B cell (primary cell): Measurements from ENCODE around the gene SPDYC. TPM values are rescaled to one million over a fixed set of nuclear protein-coding genes. Genes with fewer than 3 reads are reported as not detected.

Experiments
- ATAC-seq: fragments of 200-7000 bp; cut with Tn5 transposase; one replicate; pipeline ENCODE4 v1.10.0; 2021; ENCODE audit warnings: low read depth, mild to moderate bottlenecking, moderate number of reproducible peaks, moderate library complexity
- CTCF ChIA-PET: fragments of 350-600 bp; sonication (Branson Sonifier 250); formaldehyde crosslinking; loops from one replicate; lab custom pipeline; 2021; ENCODE audit warnings: antibody characterized with exemption, inconsistent platforms; lab: Charles Lee
- POLR2A ChIA-PET: fragments of 350-600 bp; sonication (Branson Sonifier 250); formaldehyde crosslinking; loops from one replicate; lab custom pipeline; 2021; ENCODE audit warnings: antibody characterized with exemption; lab: Charles Lee
- DNase-seq: peaks from one replicate; pipeline ENCODE4 v3.0.0; 2013
- H2AFZ ChIP-seq: 2 replicates; pipeline ENCODE4 v1.6.1; 2012; ENCODE audit warnings: mild to moderate bottlenecking, low read depth, low read length; ENCODE audit not compliant: insufficient read depth, poor library complexity, severe bottlenecking
- H3K27ac ChIP-seq, 2 donors: 1 replicate in 1 of 2; 2 replicates in 1 of 2; pipeline ENCODE4 v1.5.1; 2012 to 2013; ENCODE audit warnings: low read length in 2 of 2, mild to moderate bottlenecking in 2 of 2, moderate library complexity in 1 of 2
- H3K27me3 ChIP-seq, 4 experiments: fragments of 200-600 bp in 1 of 4; sonication (generic) in 1 of 4; replicated peaks in 1 of 4; 1 replicate in 2 of 4; 2 replicates in 2 of 4; pipeline versions ENCODE4 v1.6.1 to v1.7.0; 2013 to 2016; ENCODE audit warnings: low read length in 3 of 4, mild to moderate bottlenecking in 2 of 4, mixed read lengths in 1 of 4, moderate library complexity in 1 of 4; ENCODE audit not compliant: insufficient read depth in 4 of 4, control insufficient read depth in 3 of 4; ENCODE audit errors: control extremely low read depth in 1 of 4
- H3K36me3 ChIP-seq, 2 experiments: replicated peaks in 1 of 2; 1 replicate in 1 of 2; 2 replicates in 1 of 2; pipeline versions ENCODE4 v1.6.1 to v1.7.1; 2013; ENCODE audit warnings: low read length in 1 of 2; ENCODE audit not compliant: insufficient read depth in 2 of 2, control insufficient read depth in 1 of 2; ENCODE audit errors: control extremely low read depth in 1 of 2, extremely low read depth in 1 of 2
- H3K4me1 ChIP-seq, 2 donors: fragments of 200-600 bp in 1 of 2; sonication (generic) in 1 of 2; 1 replicate in 1 of 2; 2 replicates in 1 of 2; pipeline versions ENCODE4 v1.5.1 to v1.6.1; 2013 to 2017; ENCODE audit warnings: low read length in 2 of 2; ENCODE audit not compliant: control insufficient read depth in 2 of 2, insufficient read depth in 2 of 2
- H3K4me2 ChIP-seq: replicated peaks from 2 replicates; pipeline ENCODE3; 2012; ENCODE audit warnings: mild to moderate bottlenecking, low read depth, low read length; ENCODE audit not compliant: poor library complexity, severe bottlenecking
- H3K4me3 ChIP-seq, 5 experiments: fragments of 200-600 bp in 1 of 5; sonication (generic) in 1 of 5; 1 replicate in 3 of 5; 2 replicates in 2 of 5; pipeline versions ENCODE4 v1.5.1 to v1.7.0; 2011 to 2016; ENCODE audit warnings: low read length in 4 of 5, mild to moderate bottlenecking in 4 of 5, low read depth in 2 of 5, control low read depth in 1 of 5, moderate library complexity in 1 of 5; ENCODE audit not compliant: insufficient read depth in 1 of 5; ENCODE audit errors: control extremely low read depth in 1 of 5, extremely low read depth in 1 of 5
- H3K79me2 ChIP-seq: fragments of 200-600 bp; sonication (generic); one replicate; pipeline ENCODE4 v1.6.0; 2016; ENCODE audit warnings: low read length; ENCODE audit not compliant: control insufficient read depth, insufficient read depth
- H3K9ac ChIP-seq: fragments of 200-600 bp; sonication (generic); 2 replicates; pipeline ENCODE4 v1.6.1; 2017; ENCODE audit warnings: mild to moderate bottlenecking, low read length, moderate library complexity
- H3K9me3 ChIP-seq, 3 donors: one replicate each; pipeline versions ENCODE4 v1.6.1 to v1.7.1; 2013; ENCODE audit warnings: low read length in 2 of 3; ENCODE audit not compliant: control insufficient read depth in 2 of 3, insufficient read depth in 1 of 3; ENCODE audit errors: control extremely low read depth in 1 of 3
- H4K20me1 ChIP-seq: 2 replicates; pipeline ENCODE4 v1.6.0; 2012; ENCODE audit warnings: mild to moderate bottlenecking, low read length; ENCODE audit not compliant: insufficient read depth, control insufficient read depth, poor library complexity, severe bottlenecking
- H3K27ac Mint-ChIP-seq: one replicate; pipeline ENCODE4 v1.8.0; 2021; ENCODE audit warnings: mixed read lengths
- H3K27me3 Mint-ChIP-seq: one replicate; pipeline ENCODE4 v1.8.0; 2021; ENCODE audit warnings: mixed read lengths
- H3K4me1 Mint-ChIP-seq: one replicate; pipeline ENCODE4 v1.8.0; 2021; ENCODE audit warnings: mixed read lengths
- H3K4me3 Mint-ChIP-seq: one replicate; pipeline ENCODE4 v1.8.0; 2021; ENCODE audit warnings: mixed read lengths
- H3K9me3 Mint-ChIP-seq: one replicate; pipeline ENCODE4 v1.8.0; 2022; ENCODE audit warnings: mixed read lengths; ENCODE audit not compliant: insufficient read depth
- CTCF ChIP-seq: fragments of 200-600 bp; IDR thresholded peaks from one replicate; pipeline ENCODE4 v1.8.0; 2022; ENCODE audit warnings: antibody characterized with exemption, mild to moderate bottlenecking
- EZH2 ChIP-seq: IDR thresholded peaks from 2 replicates; pipeline ENCODE4 v1.6.1; 2012; ENCODE audit warnings: borderline replicate concordance, low read depth, mild to moderate bottlenecking, moderate library complexity, low read length; ENCODE audit not compliant: insufficient read depth, poor library complexity, severe bottlenecking
- WGBS: methylation state at CpG from one replicate; pipeline ENCODE4 v1.1.5; 2013; ENCODE audit warnings: missing lambda C conversion rate; ENCODE audit not compliant: insufficient coverage; 5-methylcytosine and 5-hydroxymethylcytosine counted together
- intact Hi-C: fragments of 100-400 bp; cut with micrococcal nuclease; formaldehyde crosslinking; loops from one replicate; pipeline ENCODE4 v1.10.0; 2022
- polyA plus RNA-seq: library from polyadenylated mRNA; depleted of rRNA; stranded (reverse); fragments of >200 nt; gene quantifications from 2 replicates; pipeline ENCODE4 v1.2.3, GENCODE V29; 2012
- total RNA-seq, 2 donors: library from RNA; stranded (reverse); fragments of 120-200 nt in 1 of 2; gene quantifications; 1 replicate in 1 of 2; 2 replicates in 1 of 2; pipeline versions ENCODE4 v1.2.3 to v1.2.4, GENCODE V29; 2013 to 2022

Gene SPDYC
- total and polyA plus RNA-seq, 2 donors (not counting 1 experiment from before 2014, with no cell fraction given): not detected

- Histone ChIP-seq H3K36me3 (no peaks in the 10 kb centered on the region), H2AFZ (no peak overlapping the region), H3K27ac (no peak overlapping the region), H4K20me1 (no peaks in the 10 kb centered on the region), H3K4me3 (no peak overlapping the region), H3K4me1 (peaks cover 17 to 25% of the 10 kb centered on the region in 2 donors), H3K4me2 (no peak overlapping the region), H3K9me3 (no peaks in the 10 kb centered on the region), H3K27me3 (no peaks in the 10 kb centered on the region), H3K79me2 (peaks cover 21% of the 10 kb centered on the region), H3K9ac (no peak overlapping the region)
- Mint-ChIP-seq H3K4me1 (peaks cover 32% of the 10 kb centered on the region), H3K4me3 (no peak overlapping the region), H3K27me3 (no peaks in the 10 kb centered on the region), H3K9me3 (no peaks in the 10 kb centered on the region), H3K27ac (no peak overlapping the region)
- WGBS: 52% methylated on average over 5 of the region's 7 CpGs
- ATAC-seq: no peak
- TF ChIP-seq CTCF (no peak), EZH2 (no peak)
- intact Hi-C loops: no loop called here
- CTCF ChIA-PET: no interaction called here
- no peak for DNase-seq
- POLR2A ChIA-PET: no interaction called here
These were observed 28.0 kb upstream of the SPDYC start for GRCh38 chr11:65141896-65142494.

GRCh38 chr11:65147352-65148075, 22.5 kb upstream of the SPDYC start:
- Mint-ChIP-seq H3K4me3 (no peak overlapping the region), H3K27ac (no peak overlapping the region), H3K4me1 (peaks cover 37% of the 10 kb centered on the region), H3K9me3 (no peaks in the 10 kb centered on the region), H3K27me3 (no peaks in the 10 kb centered on the region)
- no peak overlapping the region for H3K27ac ChIP-seq
- POLR2A ChIA-PET: interaction anchor here (0.6 kb wide), 1 partner anchor 399 kb away, joined by 4 read pairs; no protein-coding TSS in a partner anchor
- no CpG with 5 or more reads among the region's 2 CpGs for WGBS
- no peaks in the 10 kb centered on the region for H3K36me3 ChIP-seq
- no peaks in the 10 kb centered on the region for H3K9me3 ChIP-seq
- no peak overlapping the region for H3K4me2 ChIP-seq
- intact Hi-C loops: no loop called here
- CTCF ChIA-PET: interaction anchor here (0.8 kb wide), 1 partner anchor 32 kb away, joined by 3 read pairs; no protein-coding TSS in a partner anchor
- TF ChIP-seq CTCF (no peak), EZH2 (no peak)
- no peak overlapping the region for H3K4me3 ChIP-seq
- H3K4me1 ChIP-seq: peaks cover 23 to 28% of the 10 kb centered on the region in 2 donors
- no peak overlapping the region for H3K9ac ChIP-seq
- H2AFZ ChIP-seq: no peak overlapping the region
- DNase-seq: no peak
- no peaks in the 10 kb centered on the region for H3K27me3 ChIP-seq
- no peaks in the 10 kb centered on the region for H3K79me2 ChIP-seq
- no peaks in the 10 kb centered on the region for H4K20me1 ChIP-seq
- no peak for ATAC-seq
